Esophagus muscularis mucosa (tissue), 4 donors: ENCODE measurements around the gene PRKCQ. TPM values are rescaled to one million over a fixed set of nuclear protein-coding genes. Genes with fewer than 3 reads are reported as not detected.

Experiments used
- DNase-seq: peaks from one replicate; pipeline ENCODE4 v3.0.0-alpha.2; 2017; ENCODE audit errors: extremely low spot score
- H3K27ac ChIP-seq, 4 donors: fragments of 200-600 bp; sonication (generic); replicated peaks in 1 of 4; 1 replicate in 3 of 4; 2 replicates in 1 of 4; pipeline ENCODE4 v1.5.1; 2016 to 2019; ENCODE audit warnings: mild to moderate bottlenecking in 1 of 4
- H3K27me3 ChIP-seq, 4 donors: fragments of 200-600 bp; sonication (generic); one replicate each; pipeline versions ENCODE4 v1.5.1 to v1.6.0; 2016 to 2019
- H3K36me3 ChIP-seq, 4 donors: fragments of 200-600 bp; sonication (generic); one replicate each; pipeline ENCODE4 v1.5.1; 2016 to 2019
- H3K4me1 ChIP-seq, 4 donors: fragments of 200-600 bp; sonication (generic); one replicate each; pipeline ENCODE4 v1.5.1; 2016 to 2019
- H3K4me3 ChIP-seq, 4 donors: fragments of 200-600 bp; sonication (generic); 1 replicate in 2 of 4; 2 replicates in 2 of 4; pipeline ENCODE4 v1.5.1; 2016 to 2019; ENCODE audit warnings: mild to moderate bottlenecking in 4 of 4, moderate library complexity in 1 of 4
- H3K9me3 ChIP-seq, 4 donors: fragments of 200-600 bp; sonication (generic); 1 replicate in 3 of 4; 2 replicates in 1 of 4; pipeline ENCODE4 v1.5.1; 2016 to 2019
- CTCF ChIP-seq, 3 experiments: fragments of 200-600 bp in 2 of 3; fragments of 450-650 bp in 1 of 3; sonication (generic) in 2 of 3; IDR thresholded peaks; one replicate each; pipeline ENCODE4 v1.5.1; 2017 to 2019; ENCODE audit warnings: antibody characterized with exemption in 3 of 3, mild to moderate bottlenecking in 2 of 3, moderate library complexity in 1 of 3
- EP300 ChIP-seq: sonication (generic); formaldehyde crosslinking; IDR thresholded peaks from one replicate; pipeline ENCODE4 v1.6.1; 2017; ENCODE audit warnings: antibody characterized with exemption
- POLR2A ChIP-seq: fragments of 450-650 bp; IDR thresholded peaks from one replicate; pipeline ENCODE4 v1.6.1; 2017; ENCODE audit warnings: antibody characterized with exemption, moderate library complexity, mild to moderate bottlenecking, low read depth
- POLR2AphosphoS5 ChIP-seq, 2 donors: sonication (generic); formaldehyde crosslinking; IDR thresholded peaks; one replicate each; pipeline ENCODE4 v1.6.1; 2017; ENCODE audit warnings: antibody characterized with exemption in 2 of 2
- WGBS: methylation state at CpG from one replicate; pipeline ENCODE4 v1.1.5; 2018; 5-methylcytosine and 5-hydroxymethylcytosine counted together
- intact Hi-C: fragments of 100-400 bp; cut with DNase I; formaldehyde crosslinking; loops from one replicate; pipeline ENCODE4 v1.15.1; 2023
- total RNA-seq, 4 donors: library from RNA; depleted of rRNA; stranded (reverse); fragments of >200 nt; gene quantifications; one replicate each; pipeline versions ENCODE4 v1.1.0 to v1.2.1, GENCODE V29; 2016

The PRKCQ gene
- total RNA-seq, 4 donors from 2014 or later = 4.6 to 9.4 (median 6.8) TPM

DNA sequence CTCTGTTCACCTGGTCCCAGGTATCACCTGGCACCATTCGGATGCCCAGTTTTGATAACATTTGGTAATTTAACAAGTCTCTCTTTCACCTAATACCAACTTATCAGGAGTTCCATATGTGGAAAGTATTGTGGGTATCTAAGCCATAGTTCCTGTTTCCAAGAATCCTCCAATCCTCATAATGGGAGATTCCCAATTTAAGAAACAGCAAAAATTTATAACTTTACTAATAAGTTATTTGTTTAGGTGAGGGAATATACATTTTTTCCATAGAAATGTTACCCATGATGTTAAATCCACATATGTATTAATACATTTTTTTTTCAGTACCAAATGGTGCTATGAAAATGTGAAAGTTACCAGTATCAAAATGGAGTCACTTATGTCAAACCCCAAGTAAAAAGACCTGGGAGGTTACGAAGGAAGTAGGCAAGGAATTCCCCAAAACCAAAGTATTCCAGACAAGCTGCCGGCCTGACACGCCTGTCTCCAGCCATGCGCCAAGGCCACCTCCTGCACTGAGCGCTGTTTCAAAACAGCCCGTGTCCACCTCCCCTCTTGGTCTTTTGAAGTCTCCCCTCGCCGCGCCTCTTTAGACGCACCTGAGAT, 44.8 kb downstream of the PRKCQ start:
- Histone ChIP-seq H3K27me3 (no peaks in the 10 kb centered on the region), H3K4me3 (no peak overlapping the region), H3K36me3 (no peaks in the 10 kb centered on the region), H3K9me3 (no peaks in the 10 kb centered on the region), H3K4me1 (no peaks in the 10 kb centered on the region), H3K27ac (no peak overlapping the region)
- DNase-seq = no peak
- 94% methylated on average over 11 of the region's 11 CpGs for WGBS
- intact Hi-C loops = no loop called here
- TF ChIP-seq POLR2AphosphoS5 (IDR thresholded peaks at IDR 0.05) (no peak), EP300 (no peak), POLR2A (no peak), CTCF (IDR thresholded peaks at IDR 0.05) (no peak)

DNA sequence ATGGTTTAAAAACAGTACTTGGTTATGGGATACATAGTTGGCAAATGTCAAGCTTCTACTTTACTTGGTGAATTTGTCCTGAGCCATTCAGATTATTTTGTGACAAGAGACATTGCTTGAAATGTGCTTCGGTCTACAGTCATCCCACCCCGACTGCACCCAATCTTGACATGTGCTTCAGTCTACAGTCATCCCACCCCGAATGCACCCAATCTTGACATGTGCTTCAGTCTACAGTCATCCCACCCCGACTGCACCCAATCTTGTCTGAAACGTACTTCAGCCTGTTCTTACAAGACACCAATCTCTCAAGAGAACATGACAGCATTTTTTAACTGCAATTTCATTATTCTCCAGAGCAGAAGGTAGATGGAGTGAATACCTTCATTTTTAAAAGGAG, 47.8 kb downstream of the PRKCQ start:
- intact Hi-C loops = no loop called here
- H3K27ac ChIP-seq = no peak overlapping the region
- no peaks in the 10 kb centered on the region for H3K9me3 ChIP-seq
- H3K4me3 ChIP-seq = no peak overlapping the region
- DNase-seq = no peak
- H3K4me1 ChIP-seq = no peaks in the 10 kb centered on the region
- TF ChIP-seq CTCF (IDR thresholded peaks at IDR 0.05) (no peak), EP300 (no peak), POLR2AphosphoS5 (IDR thresholded peaks at IDR 0.05) (no peak)
- peaks cover 0 to 3% (median 0%) of the 10 kb centered on the region in 4 donors for H3K27me3 ChIP-seq
- H3K36me3 ChIP-seq = no peaks in the 10 kb centered on the region
- 92% methylated on average over 5 of the region's 5 CpGs for WGBS

DNA sequence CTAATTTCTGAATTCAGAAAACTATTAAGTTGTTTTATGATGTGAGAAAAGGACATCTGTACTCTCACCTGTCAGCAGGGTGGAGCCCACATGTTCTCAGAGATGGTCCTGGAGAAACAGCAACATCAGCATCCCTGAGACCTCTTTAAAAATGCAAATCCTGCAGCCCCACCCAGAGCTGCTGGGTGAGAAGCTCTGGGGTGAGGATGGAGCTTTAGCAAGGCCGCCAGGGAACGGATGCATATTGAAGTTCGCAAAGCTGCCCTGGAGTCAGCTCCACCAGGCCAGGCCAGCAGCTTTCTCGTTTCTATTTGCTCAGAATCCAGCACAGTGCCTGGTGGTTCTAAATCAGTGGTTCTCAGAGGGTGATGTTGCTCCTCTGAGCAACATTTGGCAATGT, 49.1 kb downstream of the PRKCQ start:
- no peak overlapping the region for H3K4me3 ChIP-seq
- no peaks in the 10 kb centered on the region for H3K36me3 ChIP-seq
- peaks cover 0 to 10% (median 0%) of the 10 kb centered on the region in 4 donors for H3K27me3 ChIP-seq
- 90% methylated on average over 3 of the region's 4 CpGs for WGBS
- H3K9me3 ChIP-seq = no peaks in the 10 kb centered on the region
- DNase-seq = peak; percentile 84
- no peak for TF ChIP-seq CTCF (IDR thresholded peaks at IDR 0.05)
- no peak for TF ChIP-seq POLR2AphosphoS5 (IDR thresholded peaks at IDR 0.05)
- no peaks in the 10 kb centered on the region for H3K4me1 ChIP-seq
- H3K27ac ChIP-seq = no peak overlapping the region
- intact Hi-C loops = no loop called here

DNA sequence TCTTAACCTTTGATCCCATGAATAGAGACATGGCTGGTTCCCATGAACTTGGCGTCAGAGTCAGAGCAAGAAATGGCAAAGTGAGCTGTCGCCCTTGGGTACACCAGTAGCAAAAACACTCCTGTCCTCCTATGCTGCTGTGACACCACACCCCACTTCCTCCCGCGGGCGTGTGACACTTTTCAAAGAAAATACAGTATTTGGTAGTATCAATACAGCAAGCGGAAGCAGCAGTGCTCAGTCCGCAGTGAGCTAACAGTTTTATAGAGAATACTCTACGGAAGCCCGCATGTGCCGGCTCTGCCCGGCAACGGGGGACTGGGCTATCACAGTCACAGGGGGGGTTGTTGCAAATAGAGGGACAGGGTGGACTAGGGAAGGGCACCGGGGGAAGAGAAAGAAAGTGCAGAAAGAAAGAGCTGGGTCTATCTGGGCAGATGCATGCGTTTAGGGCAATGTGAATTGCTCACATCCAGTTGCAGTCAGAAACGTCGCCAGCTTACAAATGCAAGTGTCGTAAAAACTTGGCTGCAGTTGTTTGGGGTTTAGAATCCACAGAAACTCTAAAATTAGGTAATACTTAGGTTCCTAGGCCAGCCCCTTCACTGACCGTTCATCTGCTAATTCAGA, 49.8 kb downstream of the PRKCQ start:
- 82% methylated on average over 18 of the region's 18 CpGs for WGBS
- no peak overlapping the region for H3K4me3 ChIP-seq
- no peaks in the 10 kb centered on the region for H3K9me3 ChIP-seq

More for the DNA sequence above, 49.8 kb downstream of the PRKCQ start:
- Histone ChIP-seq H3K27ac (no peak overlapping the region), H3K36me3 (no peaks in the 10 kb centered on the region), H3K27me3 (peaks cover 0 to 10% (median 0%) of the 10 kb centered on the region in 4 donors), H3K4me1 (no peaks in the 10 kb centered on the region)
- TF ChIP-seq CTCF (IDR thresholded peaks at IDR 0.05) = no peak
- peak; percentile 91 for DNase-seq
- intact Hi-C loops = no loop called here
